ENCODE results near the gene NPR1.
"Not testable (repeated sequence)": the region's sequence is repeated elsewhere in the genome, so short reads cannot be mapped to it uniquely, and the experiment has no call there.

The NPR1 gene

GRCh38 chr1:153651771-153652170 is 26.7 kb upstream of the NPR1 start:
- no peak for DNase-seq

- no peak for DNase-seq
These were observed 25.5 kb upstream of the NPR1 start for GRCh38 chr1:153652805-153653500.

GRCh38 chr1:153655333-153655732 is 23.2 kb upstream of the NPR1 start:
- DNase-seq = no peak

GRCh38 chr1:153658400-153659174 is 19.9 kb upstream of the NPR1 start, which contains the start of gene SNAPIN:
TSS of gene SNAPIN (plus strand) at chr1:153658703. CDS start at chr1:153658744, 41 bp downstream.
- DNase-seq = peak; percentile 83

GRCh38 chr1:153659175-153659534 is 19.3 kb upstream of the NPR1 start:
- DNase-seq = no peak

GRCh38 chr1:153659656-153660055 is 18.8 kb upstream of the NPR1 start:
- no peak for DNase-seq

GRCh38 chr1:153661111-153661708 is 17.3 kb upstream of the NPR1 start:
- DNase-seq = no peak

- no peak for DNase-seq
These were observed 16.2 kb upstream of the NPR1 start for GRCh38 chr1:153662269-153662668.

GRCh38 chr1:153663211-153663610 is 15.3 kb upstream of the NPR1 start:
- no peak for DNase-seq

GRCh38 chr1:153667439-153667838 is 11.0 kb upstream of the NPR1 start:
- no peak for DNase-seq

GRCh38 chr1:153668672-153669071 is 9.8 kb upstream of the NPR1 start:
- DNase-seq = not testable (repeated sequence)

- DNase-seq = no peak
These were observed 8.9 kb upstream of the NPR1 start for GRCh38 chr1:153669606-153670005.

GRCh38 chr1:153670257-153670858 is 8.1 kb upstream of the NPR1 start:
- DNase-seq = no peak

GRCh38 chr1:153670859-153671627 is 7.4 kb upstream of the NPR1 start, which contains the start of gene ILF2:
TSS of gene ILF2 (minus strand) at chr1:153670993. CDS start at chr1:153670922, 71 bp downstream.
- peak; percentile 99 for DNase-seq

GRCh38 chr1:153671628-153672353 is 6.7 kb upstream of the NPR1 start:
- not testable (repeated sequence) for DNase-seq

GRCh38 chr1:153673511-153673910 is 5.0 kb upstream of the NPR1 start:
- DNase-seq = no peak

GRCh38 chr1:153677718-153678518 is 570 bp upstream of the NPR1 start:
- DNase-seq = no peak

GRCh38 chr1:153679337-153680119 is 1.0 kb downstream of the NPR1 start:
- no peak for DNase-seq

GRCh38 chr1:153680120-153680403 is 1.6 kb downstream of the NPR1 start:
- DNase-seq = no peak

GRCh38 chr1:153682730-153683129 is 4.2 kb downstream of the NPR1 start:
- no peak for DNase-seq

Data from NCI-H1048 (cell line).